ENCODE results near the gene EFCAB7.
"Not testable (repeated sequence)": the region's sequence is repeated elsewhere in the genome, so short reads cannot be mapped to it uniquely, and the experiment has no call there.

Gene EFCAB7

GRCh38 chr1:63548303-63548702 is 25.0 kb downstream of the EFCAB7 start:
- Histone ChIP-seq H3K36me3 (ENCODE audit: control insufficient read depth in 2 of 2, insufficient read depth in 2 of 2, low read length in 2 of 2) (peaks cover 0 to 5% of the 10 kb centered on the region in 2 donors), H3K4me3 (ENCODE audit: low read length in 2 of 2) (no peak overlapping the region), H3K27me3 (ENCODE audit: control insufficient read depth in 1 of 2, insufficient read depth in 2 of 2, low read length in 2 of 2) (no peaks in the 10 kb centered on the region)

GRCh38 chr1:63548877-63549276 is 25.6 kb downstream of the EFCAB7 start:
- Histone ChIP-seq H3K9ac (ENCODE audit: low read length in 2 of 2) (no peak overlapping the region), H3K4me3 (ENCODE audit: low read length in 2 of 2) (no peak overlapping the region)

More at GRCh38 chr1:63548303-63548702, 25.0 kb downstream of the EFCAB7 start:
- no peak overlapping the region for H3K27ac ChIP-seq (ENCODE audit: low read length)
- no peak overlapping the region for H3K9ac ChIP-seq (ENCODE audit: low read length in 2 of 2)
- no peaks in the 10 kb centered on the region for H3K9me3 ChIP-seq (ENCODE audit: control insufficient read depth in 2 of 2, low read length in 2 of 2)
- no peaks in the 10 kb centered on the region for H3K4me1 ChIP-seq (ENCODE audit: control insufficient read depth, insufficient read depth, low read length)

GRCh38 chr1:63555480-63555879 is 32.2 kb downstream of the EFCAB7 start:
- Histone ChIP-seq H3K9me3 (ENCODE audit: control insufficient read depth in 2 of 2, low read length in 2 of 2) (no peaks in the 10 kb centered on the region), H3K36me3 (ENCODE audit: control insufficient read depth in 2 of 2, insufficient read depth in 2 of 2, low read length in 2 of 2) (peaks cover 0 to 3% of the 10 kb centered on the region in 2 donors), H3K4me1 (ENCODE audit: control insufficient read depth, insufficient read depth, low read length) (no peaks in the 10 kb centered on the region), H3K27ac (ENCODE audit: low read length) (no peak overlapping the region), H3K4me3 (ENCODE audit: low read length in 2 of 2) (no peak overlapping the region), H3K27me3 (ENCODE audit: control insufficient read depth in 1 of 2, insufficient read depth in 2 of 2, low read length in 2 of 2) (no peaks in the 10 kb centered on the region), H3K9ac (ENCODE audit: low read length in 2 of 2) (no peak overlapping the region)

More at GRCh38 chr1:63548877-63549276, 25.6 kb downstream of the EFCAB7 start:
- peaks cover 0 to 5% of the 10 kb centered on the region in 2 donors for H3K36me3 ChIP-seq (ENCODE audit: control insufficient read depth in 2 of 2, insufficient read depth in 2 of 2, low read length in 2 of 2)
- no peaks in the 10 kb centered on the region for H3K9me3 ChIP-seq (ENCODE audit: control insufficient read depth in 2 of 2, low read length in 2 of 2)
- H3K27me3 ChIP-seq (ENCODE audit: control insufficient read depth in 1 of 2, insufficient read depth in 2 of 2, low read length in 2 of 2): no peaks in the 10 kb centered on the region
- H3K4me1 ChIP-seq (ENCODE audit: control insufficient read depth, insufficient read depth, low read length): no peaks in the 10 kb centered on the region
- H3K27ac ChIP-seq (ENCODE audit: low read length): no peak overlapping the region

GRCh38 chr1:63557365-63557987 is 34.2 kb downstream of the EFCAB7 start:
- H3K4me1 ChIP-seq (ENCODE audit: control insufficient read depth, insufficient read depth, low read length): no peaks in the 10 kb centered on the region
- no peaks in the 10 kb centered on the region for H3K9me3 ChIP-seq (ENCODE audit: control insufficient read depth in 2 of 2, low read length in 2 of 2)
- peaks cover 0 to 3% of the 10 kb centered on the region in 2 donors for H3K36me3 ChIP-seq (ENCODE audit: control insufficient read depth in 2 of 2, insufficient read depth in 2 of 2, low read length in 2 of 2)
- H3K27ac ChIP-seq (ENCODE audit: low read length): no peak overlapping the region
- H3K9ac ChIP-seq (ENCODE audit: low read length in 2 of 2): no peak overlapping the region
- H3K4me3 ChIP-seq (ENCODE audit: low read length in 2 of 2): no peak overlapping the region
- no peaks in the 10 kb centered on the region for H3K27me3 ChIP-seq (ENCODE audit: control insufficient read depth in 1 of 2, insufficient read depth in 2 of 2, low read length in 2 of 2)

GRCh38 chr1:63559357-63559756 is 36.0 kb downstream of the EFCAB7 start:
- peaks cover 0 to 3% of the 10 kb centered on the region in 2 donors for H3K36me3 ChIP-seq (ENCODE audit: control insufficient read depth in 2 of 2, insufficient read depth in 2 of 2, low read length in 2 of 2)
- H3K9me3 ChIP-seq (ENCODE audit: control insufficient read depth in 2 of 2, low read length in 2 of 2): no peaks in the 10 kb centered on the region
- no peaks in the 10 kb centered on the region for H3K27me3 ChIP-seq (ENCODE audit: control insufficient read depth in 1 of 2, insufficient read depth in 2 of 2, low read length in 2 of 2)

GRCh38 chr1:63563745-63564144 is 40.4 kb downstream of the EFCAB7 start:
- Histone ChIP-seq H3K4me3 (ENCODE audit: low read length in 2 of 2) (no peak overlapping the region), H3K27me3 (ENCODE audit: control insufficient read depth in 1 of 2, insufficient read depth in 2 of 2, low read length in 2 of 2) (no peaks in the 10 kb centered on the region), H3K36me3 (ENCODE audit: control insufficient read depth in 2 of 2, insufficient read depth in 2 of 2, low read length in 2 of 2) (peaks cover 0 to 3% of the 10 kb centered on the region in 2 donors), H3K27ac (ENCODE audit: low read length) (no peak overlapping the region), H3K4me1 (ENCODE audit: control insufficient read depth, insufficient read depth, low read length) (no peaks in the 10 kb centered on the region), H3K9me3 (ENCODE audit: control insufficient read depth in 2 of 2, low read length in 2 of 2) (no peaks in the 10 kb centered on the region), H3K9ac (ENCODE audit: low read length in 2 of 2) (no peak overlapping the region)

More at GRCh38 chr1:63559357-63559756, 36.0 kb downstream of the EFCAB7 start:
- no peak overlapping the region for H3K9ac ChIP-seq (ENCODE audit: low read length in 2 of 2)
- H3K4me3 ChIP-seq (ENCODE audit: low read length in 2 of 2): no peak overlapping the region
- no peaks in the 10 kb centered on the region for H3K4me1 ChIP-seq (ENCODE audit: control insufficient read depth, insufficient read depth, low read length)
- no peak overlapping the region for H3K27ac ChIP-seq (ENCODE audit: low read length)

- Histone ChIP-seq H3K4me1 (ENCODE audit: control insufficient read depth, insufficient read depth, low read length) (no peaks in the 10 kb centered on the region), H3K27ac (ENCODE audit: low read length) (no peak overlapping the region), H3K36me3 (ENCODE audit: control insufficient read depth in 2 of 2, insufficient read depth in 2 of 2, low read length in 2 of 2) (no peaks in the 10 kb centered on the region), H3K4me3 (ENCODE audit: low read length in 2 of 2) (no peak overlapping the region), H3K9me3 (ENCODE audit: control insufficient read depth in 2 of 2, low read length in 2 of 2) (no peaks in the 10 kb centered on the region), H3K27me3 (ENCODE audit: control insufficient read depth in 1 of 2, insufficient read depth in 2 of 2, low read length in 2 of 2) (no peaks in the 10 kb centered on the region), H3K9ac (ENCODE audit: low read length in 2 of 2) (no peak overlapping the region)
These were observed 45.7 kb downstream of the EFCAB7 start for GRCh38 chr1:63569068-63569467.

- Histone ChIP-seq H3K4me1 (ENCODE audit: control insufficient read depth, insufficient read depth, low read length) (no peaks in the 10 kb centered on the region), H3K9me3 (ENCODE audit: control insufficient read depth in 2 of 2, low read length in 2 of 2) (no peaks in the 10 kb centered on the region), H3K4me3 (ENCODE audit: low read length in 2 of 2) (no peak overlapping the region), H3K27me3 (ENCODE audit: control insufficient read depth in 1 of 2, insufficient read depth in 2 of 2, low read length in 2 of 2) (no peaks in the 10 kb centered on the region), H3K36me3 (ENCODE audit: control insufficient read depth in 2 of 2, insufficient read depth in 2 of 2, low read length in 2 of 2) (no peaks in the 10 kb centered on the region), H3K9ac (ENCODE audit: low read length in 2 of 2) (no peak overlapping the region), H3K27ac (ENCODE audit: low read length) (no peak overlapping the region)
These were observed 46.5 kb downstream of the EFCAB7 start for GRCh38 chr1:63569640-63570316.

- not testable (repeated sequence) for H3K9ac ChIP-seq (ENCODE audit: low read length in 2 of 2); H3K9me3 ChIP-seq (ENCODE audit: control insufficient read depth in 2 of 2, low read length in 2 of 2); H3K27me3 ChIP-seq (ENCODE audit: control insufficient read depth in 1 of 2, insufficient read depth in 2 of 2, low read length in 2 of 2); H3K27ac ChIP-seq (ENCODE audit: low read length); H3K36me3 ChIP-seq (ENCODE audit: control insufficient read depth in 2 of 2, insufficient read depth in 2 of 2, low read length in 2 of 2); H3K4me1 ChIP-seq (ENCODE audit: control insufficient read depth, insufficient read depth, low read length); H3K4me3 ChIP-seq (ENCODE audit: low read length in 2 of 2)
These were observed 49.4 kb downstream of the EFCAB7 start for GRCh38 chr1:63572686-63573085.

- not testable (repeated sequence) for H3K27ac ChIP-seq (ENCODE audit: low read length); H3K36me3 ChIP-seq (ENCODE audit: control insufficient read depth in 2 of 2, insufficient read depth in 2 of 2, low read length in 2 of 2); H3K4me1 ChIP-seq (ENCODE audit: control insufficient read depth, insufficient read depth, low read length)
These were observed 51.0 kb downstream of the EFCAB7 start for GRCh38 chr1:63574203-63574796.

GRCh38 chr1:63575340-63575826 is 52.1 kb downstream of the EFCAB7 start:
- Histone ChIP-seq H3K9ac (ENCODE audit: low read length in 2 of 2) (no peak overlapping the region), H3K9me3 (ENCODE audit: control insufficient read depth in 2 of 2, low read length in 2 of 2) (no peaks in the 10 kb centered on the region), H3K4me1 (ENCODE audit: control insufficient read depth, insufficient read depth, low read length) (no peaks in the 10 kb centered on the region), H3K27me3 (ENCODE audit: control insufficient read depth in 1 of 2, insufficient read depth in 2 of 2, low read length in 2 of 2) (no peaks in the 10 kb centered on the region), H3K27ac (ENCODE audit: low read length) (no peak overlapping the region), H3K4me3 (ENCODE audit: low read length in 2 of 2) (no peak overlapping the region), H3K36me3 (ENCODE audit: control insufficient read depth in 2 of 2, insufficient read depth in 2 of 2, low read length in 2 of 2) (no peaks in the 10 kb centered on the region)

More at GRCh38 chr1:63574203-63574796, 51.0 kb downstream of the EFCAB7 start:
- H3K4me3 ChIP-seq (ENCODE audit: low read length in 2 of 2); H3K9ac ChIP-seq (ENCODE audit: low read length in 2 of 2); H3K9me3 ChIP-seq (ENCODE audit: control insufficient read depth in 2 of 2, low read length in 2 of 2); H3K27me3 ChIP-seq (ENCODE audit: control insufficient read depth in 1 of 2, insufficient read depth in 2 of 2, low read length in 2 of 2): not testable (repeated sequence)
